BLaER1 (cell line): ENCODE measurements around the gene TBC1D2B.
A peak's percentile ranks its signal among the peaks of the same experiment; 100 is the strongest.

Source experiments
- H3K27ac ChIP-seq: shearing (Covaris generic); formaldehyde crosslinking; 2 replicates; pipeline ENCODE4 v1.8.1; 2022
- H3K27me3 ChIP-seq: shearing (Covaris generic); formaldehyde crosslinking; 2 replicates; pipeline ENCODE4 v1.8.1; 2022
- H3K36me3 ChIP-seq: shearing (Covaris generic); formaldehyde crosslinking; 2 replicates; pipeline ENCODE4 v1.8.1; 2022
- H3K4me1 ChIP-seq: shearing (Covaris generic); formaldehyde crosslinking; 2 replicates; pipeline ENCODE4 v1.8.1; 2022
- H3K4me2 ChIP-seq: shearing (Covaris generic); formaldehyde crosslinking; 2 replicates; pipeline ENCODE4 v1.8.1; 2022
- H3K4me3 ChIP-seq: shearing (Covaris generic); formaldehyde crosslinking; 2 replicates; pipeline ENCODE4 v1.8.1; 2022
- H3K9ac ChIP-seq: shearing (Covaris generic); formaldehyde crosslinking; 2 replicates; pipeline ENCODE4 v1.8.1; 2022
- H3K9me3 ChIP-seq: shearing (Covaris generic); formaldehyde crosslinking; 2 replicates; pipeline ENCODE4 v1.8.1; 2022
- H4K20me1 ChIP-seq: shearing (Covaris generic); formaldehyde crosslinking; 2 replicates; pipeline ENCODE4 v1.8.1; 2022
- Cebpa-rat ChIP-seq: shearing (Covaris generic); IDR thresholded peaks from 2 replicates; pipeline ENCODE4 v1.8.1; 2022

TBC1D2B gene

DNA sequence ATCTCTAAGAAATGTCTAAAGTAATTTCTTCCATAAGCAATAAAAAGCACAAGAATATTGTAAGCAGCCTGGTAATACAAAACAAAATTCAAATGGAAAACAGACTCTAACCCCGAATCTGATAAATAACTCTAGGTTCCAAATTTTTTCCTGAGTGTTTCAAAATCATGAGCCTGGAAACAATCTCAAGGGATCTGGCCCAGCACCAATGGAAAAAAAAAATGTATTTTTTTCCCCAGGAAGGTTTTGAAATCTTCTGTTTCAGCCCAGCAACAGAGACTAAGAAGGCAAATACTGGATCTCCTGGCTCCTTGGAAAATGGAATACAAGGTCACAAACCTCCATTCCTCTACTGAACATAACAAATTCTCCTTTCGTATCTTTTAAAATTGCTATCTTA lies 13.0 kb downstream of the TBC1D2B start:
- Histone ChIP-seq H4K20me1 (no peaks in the 10 kb centered on the region), H3K4me1 (peaks cover 97% of the 10 kb centered on the region), H3K36me3 (no peaks in the 10 kb centered on the region), H3K27me3 (no peaks in the 10 kb centered on the region), H3K9me3 (no peaks in the 10 kb centered on the region), H3K4me2 (peak overlapping the region; percentile 88), H3K9ac (no peak overlapping the region), H3K27ac (0 out of 2 replicates have a peak overlapping the region, but pooled peaks have one; percentile 81), H3K4me3 (no peak overlapping the region)
- TF ChIP-seq Cebpa-rat, result no peak

DNA sequence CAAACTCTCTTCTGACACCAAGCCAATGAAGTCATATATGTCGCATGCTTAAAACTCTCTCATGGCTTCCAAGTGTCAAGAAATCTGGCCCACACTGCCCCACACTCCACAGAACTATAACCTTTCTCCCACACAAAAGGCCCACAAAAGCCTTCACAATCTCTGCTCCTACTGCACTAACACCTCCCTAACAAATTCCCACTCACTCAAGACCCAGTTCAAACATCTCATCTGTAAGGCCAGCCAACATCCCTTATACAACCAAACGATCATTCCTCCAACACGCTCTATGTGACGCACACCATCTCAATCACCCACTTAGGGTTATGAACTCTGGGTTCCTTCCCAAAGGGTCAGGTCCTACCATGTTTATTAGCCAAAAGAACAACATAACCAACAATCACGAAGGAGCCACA lies 13.5 kb downstream of the TBC1D2B start:
- no peak overlapping the region for H3K4me2 ChIP-seq
- H3K9me3 ChIP-seq, result no peaks in the 10 kb centered on the region
- no peaks in the 10 kb centered on the region for H4K20me1 ChIP-seq
- H3K4me3 ChIP-seq, result no peak overlapping the region
- TF ChIP-seq Cebpa-rat, result no peak
- H3K27me3 ChIP-seq, result no peaks in the 10 kb centered on the region
- H3K9ac ChIP-seq, result no peak overlapping the region
- H3K36me3 ChIP-seq, result no peaks in the 10 kb centered on the region
- peaks cover 97% of the 10 kb centered on the region for H3K4me1 ChIP-seq
- H3K27ac ChIP-seq, result peak overlapping the region; percentile 10; the same call in 1 of the 2 replicates

DNA sequence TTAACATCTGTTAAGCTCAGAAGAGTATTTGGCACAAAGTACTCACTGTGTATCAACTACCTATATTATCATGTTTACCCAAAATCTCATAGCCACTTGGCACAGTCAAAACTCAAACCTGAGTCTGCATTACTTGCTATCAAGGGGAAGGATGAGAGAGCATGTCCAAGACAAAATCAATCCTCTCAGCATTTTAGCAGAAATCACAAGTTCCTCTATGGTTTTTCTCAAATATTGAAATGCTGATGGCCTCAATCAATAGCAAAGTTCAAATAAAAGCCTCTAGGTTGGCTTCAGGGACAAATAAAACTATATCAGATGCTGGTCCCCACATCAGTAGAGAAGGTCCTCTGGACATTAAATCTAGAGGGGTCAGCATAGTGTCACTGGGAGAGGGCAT lies 14.3 kb downstream of the TBC1D2B start:
- H3K36me3 ChIP-seq, result no peaks in the 10 kb centered on the region
- no peak overlapping the region for H3K9ac ChIP-seq
- no peak overlapping the region for H3K4me2 ChIP-seq
- no peak for TF ChIP-seq Cebpa-rat
- H3K27ac ChIP-seq, result peak overlapping the region; percentile 10; the same call in 1 of the 2 replicates
- H3K27me3 ChIP-seq, result no peaks in the 10 kb centered on the region
- no peak overlapping the region for H3K4me3 ChIP-seq
- peaks cover 97% of the 10 kb centered on the region for H3K4me1 ChIP-seq
- H4K20me1 ChIP-seq, result no peaks in the 10 kb centered on the region
- no peaks in the 10 kb centered on the region for H3K9me3 ChIP-seq

DNA sequence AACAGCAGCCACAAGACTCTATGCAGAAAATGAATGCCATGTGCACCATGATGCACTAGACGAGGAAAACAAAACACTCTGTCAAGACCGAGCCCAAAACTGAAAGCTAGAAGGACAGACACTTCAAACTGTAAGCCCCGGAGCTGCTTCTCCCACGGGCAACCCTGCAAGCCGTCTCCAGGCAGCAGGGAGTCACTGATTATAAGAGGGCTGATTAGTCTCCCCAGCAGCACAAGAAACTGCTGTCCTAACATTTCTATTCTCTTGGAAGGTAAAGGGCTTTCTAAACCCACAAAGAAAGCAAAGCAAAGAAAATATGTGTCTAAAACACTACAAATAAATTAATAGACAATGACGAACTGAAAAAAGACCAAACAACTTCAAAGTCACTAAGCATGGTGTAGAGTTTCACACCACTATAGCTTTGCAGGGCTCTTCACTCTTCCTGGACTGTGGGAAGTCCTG lies 15.5 kb downstream of the TBC1D2B start:
- no peaks in the 10 kb centered on the region for H3K9me3 ChIP-seq
- no peak for TF ChIP-seq Cebpa-rat
- peak overlapping the region; percentile 69 for H3K4me2 ChIP-seq
- no peaks in the 10 kb centered on the region for H3K27me3 ChIP-seq
- H3K9ac ChIP-seq, result peak overlapping the region; percentile 39; the same call in 1 of the 2 replicates
- no peak overlapping the region; the same call in 1 of the 2 replicates for H3K4me3 ChIP-seq
- H3K4me1 ChIP-seq, result peaks cover 97% of the 10 kb centered on the region
- H3K27ac ChIP-seq, result peak overlapping the region; percentile 71
- no peaks in the 10 kb centered on the region for H3K36me3 ChIP-seq
- H4K20me1 ChIP-seq, result no peaks in the 10 kb centered on the region

DNA sequence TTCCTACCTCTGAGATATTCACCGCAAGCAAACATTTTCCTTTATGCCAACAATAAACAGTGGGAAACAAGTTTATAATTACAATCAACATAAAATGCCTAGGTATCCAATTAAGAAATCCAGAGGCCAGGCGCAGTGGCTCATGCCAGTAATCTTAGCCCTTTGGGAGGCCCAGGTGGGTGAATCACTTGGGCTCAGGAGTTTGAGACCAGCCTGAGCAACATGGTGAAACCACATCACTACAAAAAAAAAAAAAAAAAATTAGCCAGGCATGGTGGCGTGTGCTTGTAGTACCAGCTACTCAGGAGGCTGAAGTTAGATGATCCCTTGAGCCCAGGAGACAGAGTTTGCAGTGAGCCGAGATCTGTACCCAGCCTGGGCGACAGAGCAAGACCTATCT lies 17.3 kb downstream of the TBC1D2B start:
- Histone ChIP-seq H3K4me3 (no peak overlapping the region), H3K4me2 (peak overlapping the region; percentile 92), H3K27me3 (no peaks in the 10 kb centered on the region), H3K4me1 (peaks cover 97% of the 10 kb centered on the region), H3K36me3 (no peaks in the 10 kb centered on the region), H3K9ac (peak overlapping the region; percentile 30; the same call in 1 of the 2 replicates), H4K20me1 (no peaks in the 10 kb centered on the region), H3K9me3 (no peaks in the 10 kb centered on the region), H3K27ac (peak overlapping the region; percentile 92)
- no peak for TF ChIP-seq Cebpa-rat

DNA sequence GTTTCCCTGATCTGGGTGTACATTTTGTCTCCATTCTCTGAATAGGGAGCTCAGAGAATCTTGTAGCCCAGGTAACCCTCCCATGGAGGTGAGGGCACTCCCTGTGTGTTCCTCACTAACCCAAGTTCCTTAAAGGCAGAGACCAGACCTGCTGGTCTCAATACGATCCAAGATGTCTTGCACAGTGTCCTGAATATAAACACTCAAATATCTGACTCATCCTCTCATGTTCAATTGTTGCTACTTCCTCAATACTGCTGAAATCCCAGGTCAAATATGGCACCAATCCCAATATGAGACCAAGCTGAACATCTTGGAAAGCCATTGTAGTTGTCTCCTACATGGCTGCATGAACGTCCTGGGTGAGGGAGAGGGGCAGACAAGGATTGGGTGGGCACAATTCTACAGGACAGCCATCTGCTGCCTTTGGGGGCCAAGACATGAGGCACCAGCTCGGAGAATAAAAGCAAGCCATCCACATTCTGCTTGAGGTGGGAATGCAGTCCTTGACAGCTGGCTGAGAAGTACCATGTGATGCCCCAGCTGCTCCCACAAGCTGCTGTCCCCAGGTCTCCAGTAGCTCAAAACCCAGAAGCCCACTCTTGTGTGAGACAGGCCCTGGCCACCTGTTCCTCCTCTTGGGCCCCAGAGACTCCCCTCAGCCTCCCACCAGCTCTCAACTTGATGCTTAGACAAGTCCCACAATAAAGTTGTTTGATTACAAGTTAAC lies 18.2 kb downstream of the TBC1D2B start:
- Histone ChIP-seq H3K9me3 (no peaks in the 10 kb centered on the region), H3K9ac (peak overlapping the region; percentile 30), H3K36me3 (no peaks in the 10 kb centered on the region), H3K4me1 (peaks cover 98% of the 10 kb centered on the region), H3K27me3 (no peaks in the 10 kb centered on the region), H3K27ac (peak overlapping the region; percentile 92), H3K4me2 (peak overlapping the region; percentile 92), H4K20me1 (no peaks in the 10 kb centered on the region), H3K4me3 (no peak overlapping the region)
- no peak for TF ChIP-seq Cebpa-rat

DNA sequence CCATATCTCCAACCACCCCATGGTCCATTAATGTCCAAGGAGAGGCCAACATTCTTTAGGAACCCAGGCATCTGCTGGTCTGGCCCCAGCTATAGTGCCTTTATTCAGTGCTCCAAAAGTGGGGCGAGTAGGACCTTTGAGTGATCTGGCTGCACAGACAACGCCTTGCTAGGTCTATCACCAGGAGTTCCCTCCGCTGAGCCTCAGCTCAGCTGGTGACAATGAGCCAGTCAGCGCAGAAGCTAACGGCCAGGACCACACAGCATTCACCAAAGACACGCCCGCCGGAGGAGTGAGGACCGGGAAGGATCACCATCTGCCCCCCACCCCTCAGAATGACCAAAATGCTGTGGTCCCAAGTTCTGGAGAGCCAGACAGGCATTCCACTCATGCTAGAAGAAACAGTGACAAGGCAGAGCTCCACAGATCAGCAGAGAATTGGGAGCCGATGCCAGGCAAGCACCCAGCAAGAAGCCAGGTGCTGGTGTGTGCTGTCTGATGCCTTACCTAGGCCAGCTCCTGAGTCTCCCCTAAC lies 19.0 kb downstream of the TBC1D2B start:
- H3K36me3 ChIP-seq, result peaks cover 6% of the 10 kb centered on the region
- H3K9ac ChIP-seq, result peak overlapping the region; percentile 15; the same call in 1 of the 2 replicates
- peaks cover 99% of the 10 kb centered on the region for H3K4me1 ChIP-seq
- H3K9me3 ChIP-seq, result no peaks in the 10 kb centered on the region
- H4K20me1 ChIP-seq, result no peaks in the 10 kb centered on the region
- H3K27ac ChIP-seq, result peak overlapping the region; percentile 92
- H3K4me3 ChIP-seq, result no peak overlapping the region
- no peaks in the 10 kb centered on the region for H3K27me3 ChIP-seq
- H3K4me2 ChIP-seq, result peak overlapping the region; percentile 92
- TF ChIP-seq Cebpa-rat, result no peak

DNA sequence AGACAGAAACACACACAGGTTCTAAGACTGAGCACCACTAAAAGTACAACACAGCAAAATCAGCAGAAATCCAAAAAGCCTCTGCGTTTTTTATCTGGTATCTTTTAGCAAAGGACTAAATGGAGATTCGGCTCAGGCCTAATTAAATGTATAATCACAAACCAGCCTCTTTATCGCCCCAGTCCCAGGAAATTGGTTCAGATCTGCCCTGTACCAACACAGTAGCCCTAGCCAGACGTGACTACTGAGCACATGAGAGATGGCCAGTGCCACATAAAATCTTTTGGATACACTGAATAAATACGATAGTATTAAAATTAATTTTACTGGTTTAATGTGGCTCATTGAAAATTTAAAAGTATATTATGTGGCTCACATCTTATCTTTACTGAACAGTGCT lies 19.7 kb downstream of the TBC1D2B start:
- Histone ChIP-seq H3K27ac (peak overlapping the region; percentile 92), H3K4me2 (peak overlapping the region; percentile 92), H3K9me3 (no peaks in the 10 kb centered on the region), H3K4me1 (peaks cover 100% of the 10 kb centered on the region), H3K9ac (peak overlapping the region; percentile 74), H4K20me1 (no peaks in the 10 kb centered on the region), H3K36me3 (peaks cover 12% of the 10 kb centered on the region), H3K4me3 (no peak overlapping the region), H3K27me3 (no peaks in the 10 kb centered on the region)
- TF ChIP-seq Cebpa-rat, result no peak

DNA sequence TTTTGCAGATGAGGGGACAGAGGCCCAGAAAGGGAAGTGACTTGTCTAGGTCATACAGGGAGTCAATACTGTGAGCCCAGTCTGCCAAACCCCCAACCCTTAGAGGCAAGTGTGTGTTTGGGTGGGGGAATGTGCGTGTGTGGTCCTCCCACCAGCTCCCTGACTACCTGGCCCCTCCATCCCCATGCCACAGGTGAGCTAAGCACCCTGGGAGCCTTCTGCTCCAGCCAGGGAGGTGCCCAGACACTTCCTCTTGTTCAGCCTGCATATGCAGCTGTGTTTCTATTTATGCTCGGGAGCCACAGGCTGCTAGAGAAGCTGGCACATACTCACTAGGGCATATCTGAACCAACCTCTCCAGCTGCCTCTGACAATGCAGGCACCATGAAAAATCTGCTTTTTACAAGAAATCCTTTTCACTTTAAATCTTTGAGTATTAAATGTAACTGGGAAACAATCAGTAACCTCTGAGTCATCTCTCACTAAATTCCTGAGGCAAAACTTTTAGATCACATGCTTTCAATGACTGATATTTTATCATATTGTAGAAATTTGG lies 20.7 kb downstream of the TBC1D2B start:
- peaks cover 16% of the 10 kb centered on the region for H3K36me3 ChIP-seq
- peak overlapping the region; percentile 92 for H3K4me2 ChIP-seq
- H3K4me3 ChIP-seq, result peak overlapping the region; percentile 33
- H3K9me3 ChIP-seq, result no peaks in the 10 kb centered on the region
- peak overlapping the region; percentile 92 for H3K27ac ChIP-seq
- peak overlapping the region; percentile 74 for H3K9ac ChIP-seq
- no peak for TF ChIP-seq Cebpa-rat
- no peaks in the 10 kb centered on the region for H3K27me3 ChIP-seq
- H4K20me1 ChIP-seq, result no peaks in the 10 kb centered on the region
- H3K4me1 ChIP-seq, result peaks cover 100% of the 10 kb centered on the region
